Kidney epithelial cell (primary cell): ENCODE data around the gene COPB1. TPM values are rescaled to one million over a fixed set of nuclear protein-coding genes. Genes with fewer than 3 reads are reported as not detected.

Experiments
- DNase-seq: peaks from one replicate; pipeline ENCODE4 v3.0.0-alpha.2; 2010; ENCODE audit warnings: low read depth
- H3K27me3 ChIP-seq: 2 replicates; pipeline ENCODE4 v1.6.0; 2011; ENCODE audit warnings: low read length; ENCODE audit not compliant: control insufficient read depth, insufficient read depth
- H3K36me3 ChIP-seq: 2 replicates; pipeline ENCODE4 v1.5.1; 2011; ENCODE audit warnings: low read length; ENCODE audit not compliant: control insufficient read depth, insufficient read depth
- H3K4me3 ChIP-seq: 2 replicates; pipeline ENCODE4 v1.5.1; 2011; ENCODE audit warnings: low read depth, mild to moderate bottlenecking, control low read depth, low read length
- CTCF ChIP-seq: IDR thresholded peaks from 2 replicates; pipeline ENCODE4 v1.5.1; 2011; ENCODE audit warnings: mild to moderate bottlenecking, moderate library complexity, low read length, control low read depth, inconsistent platforms; ENCODE audit not compliant: insufficient read depth, poor library complexity, severe bottlenecking
- total RNA-seq: library from RNA; depleted of rRNA; stranded (reverse); fragments of >200 nt; gene quantifications from 2 replicates; pipeline ENCODE4 v1.2.3, GENCODE V29; 2015

Gene COPB1
- total RNA-seq, 1 donor from 2014 or later, result 131 TPM

DNA sequence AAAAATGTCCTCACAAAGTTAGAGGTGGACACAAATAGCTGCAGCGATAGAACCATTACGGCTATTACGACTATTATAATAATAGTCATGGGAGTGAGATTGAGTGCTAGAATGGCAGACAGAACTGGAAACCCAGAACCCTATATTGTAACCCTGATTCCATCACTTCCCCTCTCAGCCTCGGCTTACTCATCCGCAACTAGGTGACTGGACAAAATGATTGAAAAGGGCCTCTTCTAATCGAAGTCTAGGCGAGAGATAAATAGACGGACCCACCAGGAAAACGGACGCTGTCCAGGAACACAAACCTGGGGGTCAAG lies 19.9 kb upstream of the COPB1 start:
- no peak for DNase-seq
- H3K36me3 ChIP-seq, result peaks cover 1% of the 10 kb centered on the region

GRCh38 chr11:14518820-14519219 lies 19.2 kb upstream of the COPB1 start:
- TF ChIP-seq CTCF, result no peak
- no peaks in the 10 kb centered on the region for H3K27me3 ChIP-seq
- H3K36me3 ChIP-seq, result peaks cover 1% of the 10 kb centered on the region
- no peak for DNase-seq
- peak overlapping the region; percentile 63 for H3K4me3 ChIP-seq

More for the DNA sequence above, 19.9 kb upstream of the COPB1 start:
- Histone ChIP-seq H3K27me3 (no peaks in the 10 kb centered on the region), H3K4me3 (peak overlapping the region; percentile 63)
- TF ChIP-seq CTCF, result no peak

GRCh38 chr11:14513800-14514199 lies 14.2 kb upstream of the COPB1 start:
- peaks cover 3% of the 10 kb centered on the region for H3K36me3 ChIP-seq

DNA sequence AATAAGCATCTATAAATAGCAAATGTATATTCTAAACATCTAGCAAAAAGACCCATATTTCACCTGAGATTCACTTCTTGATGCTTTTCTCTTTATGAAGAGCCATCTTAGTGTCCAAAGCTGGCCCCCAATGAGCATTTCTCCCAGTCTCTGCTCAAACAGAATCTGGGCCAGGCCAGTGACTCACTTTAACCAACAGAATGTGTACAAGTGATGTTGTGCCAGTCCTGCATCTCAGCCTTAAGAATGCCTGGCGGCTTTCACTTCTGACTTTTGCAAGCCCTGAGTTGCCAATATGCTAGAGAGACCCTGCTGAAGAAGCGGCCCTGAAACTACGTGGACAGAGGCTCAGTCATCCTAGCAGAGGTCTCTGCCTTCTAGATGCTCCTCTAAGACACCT lies 6.9 kb upstream of the COPB1 start:
- DNase-seq, result no peak
- TF ChIP-seq CTCF, result no peak
- Histone ChIP-seq H3K36me3 (peaks cover 3% of the 10 kb centered on the region), H3K4me3 (no peak overlapping the region), H3K27me3 (no peaks in the 10 kb centered on the region)

More at GRCh38 chr11:14513800-14514199, 14.2 kb upstream of the COPB1 start:
- Histone ChIP-seq H3K27me3 (no peaks in the 10 kb centered on the region), H3K4me3 (no peak overlapping the region)
- no peak for TF ChIP-seq CTCF
- DNase-seq, result no peak

DNA sequence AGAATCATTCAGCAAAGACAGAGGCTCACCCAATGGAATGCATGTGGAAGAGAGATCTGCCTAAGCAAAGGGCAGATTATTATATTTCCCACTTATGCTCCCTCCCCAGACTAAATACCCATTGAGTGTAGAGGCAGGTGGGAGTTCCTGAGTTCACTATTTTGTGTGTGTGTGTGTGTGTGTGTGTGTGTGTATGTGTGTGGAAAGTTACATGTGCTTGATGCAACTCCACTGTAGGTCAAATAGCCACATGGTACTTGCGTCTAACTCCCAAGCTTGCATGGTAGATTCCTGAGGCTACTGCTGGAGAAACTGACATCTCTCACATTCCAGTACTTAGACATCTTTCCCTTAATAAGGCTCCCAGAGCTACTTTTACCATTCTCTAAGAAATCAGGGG lies 3.4 kb upstream of the COPB1 start:
- TF ChIP-seq CTCF, result no peak
- no peaks in the 10 kb centered on the region for H3K36me3 ChIP-seq
- no peaks in the 10 kb centered on the region for H3K27me3 ChIP-seq
- H3K4me3 ChIP-seq, result no peak overlapping the region
- DNase-seq, result no peak

- H3K36me3 ChIP-seq, result no peaks in the 10 kb centered on the region
- DNase-seq, result no peak
- TF ChIP-seq CTCF, result no peak
Measured at GRCh38 chr11:14502039-14502438, 2.4 kb upstream of the COPB1 start.

More at GRCh38 chr11:14502039-14502438, 2.4 kb upstream of the COPB1 start:
- no peaks in the 10 kb centered on the region for H3K27me3 ChIP-seq
- no peak overlapping the region for H3K4me3 ChIP-seq
